Measurements from ENCODE around the gene GRIK1. TPM values are rescaled to one million over a fixed set of nuclear protein-coding genes. Genes with fewer than 3 reads are reported as not detected.

The GRIK1 gene
- total and polyA plus RNA-seq, 2 experiments from 2014 or later = not detected

- no peak overlapping the region for H3K4me3 ChIP-seq
- no peaks in the 10 kb centered on the region for H4K20me1 ChIP-seq (ENCODE audit: insufficient read depth)
- TF ChIP-seq EZH2phosphoT487 (IDR thresholded peaks at IDR 0.05; ENCODE audit: insufficient read depth, low read depth) = no peak
- TF ChIP-seq EZH2 (IDR thresholded peaks at IDR 0.05; ENCODE audit: insufficient read depth, poor library complexity, severe bottlenecking) = no peak
- H3K79me2 ChIP-seq (ENCODE audit: insufficient read depth) = no peaks in the 10 kb centered on the region
- H2AFZ ChIP-seq = no peak overlapping the region
- WGBS, 2 experiments (ENCODE audit: low coverage in 1 of 2, low lambda C conversion rate in 2 of 2, missing lambda C conversion rate in 2 of 2) = 66 to 72% methylated on average over 7 of the region's 7 CpGs
- H3K27ac ChIP-seq = no peak overlapping the region
- no peaks in the 10 kb centered on the region for H3K4me1 ChIP-seq (ENCODE audit: insufficient read depth)
- no peaks in the 10 kb centered on the region for H3K27me3 ChIP-seq (replicated peaks; ENCODE audit: insufficient read depth)
- no peaks in the 10 kb centered on the region for H3F3A ChIP-seq (ENCODE audit: insufficient read depth)
- H3K9ac ChIP-seq = no peak overlapping the region
- H3K36me3 ChIP-seq (ENCODE audit: low read depth) = no peaks in the 10 kb centered on the region
- H3K9me3 ChIP-seq (ENCODE audit: low read depth) = no peaks in the 10 kb centered on the region
- no peaks in the 10 kb centered on the region for H3K9me2 ChIP-seq (ENCODE audit: insufficient read depth)
- in situ Hi-C loops (cut with MboI) = no loop called here
- H3K4me2 ChIP-seq (ENCODE audit: unreplicated experiment) = no peak overlapping the region
- no peak for DNase-seq
Measured at GRCh38 chr21:29641635-29642550, 297.9 kb downstream of the GRIK1 start.

- DNase-seq = no peak
- Histone ChIP-seq H3F3A (ENCODE audit: insufficient read depth) (no peaks in the 10 kb centered on the region), H3K9me2 (ENCODE audit: insufficient read depth) (no peaks in the 10 kb centered on the region), H3K4me3 (no peak overlapping the region), H3K9me3 (ENCODE audit: low read depth) (no peaks in the 10 kb centered on the region), H3K4me2 (ENCODE audit: unreplicated experiment) (no peak overlapping the region), H4K20me1 (ENCODE audit: insufficient read depth) (no peaks in the 10 kb centered on the region), H3K27me3 (replicated peaks; ENCODE audit: insufficient read depth) (no peaks in the 10 kb centered on the region), H2AFZ (no peak overlapping the region), H3K36me3 (ENCODE audit: low read depth) (no peaks in the 10 kb centered on the region), H3K9ac (no peak overlapping the region), H3K27ac (no peak overlapping the region), H3K79me2 (ENCODE audit: insufficient read depth) (no peaks in the 10 kb centered on the region), H3K4me1 (ENCODE audit: insufficient read depth) (no peaks in the 10 kb centered on the region)
- in situ Hi-C loops (cut with MboI) = no loop called here
- WGBS, 2 experiments (ENCODE audit: low coverage in 1 of 2, low lambda C conversion rate in 2 of 2, missing lambda C conversion rate in 2 of 2) = 61 to 63% methylated on average over 5 of the region's 5 CpGs
- TF ChIP-seq EZH2phosphoT487 (IDR thresholded peaks at IDR 0.05; ENCODE audit: insufficient read depth, low read depth) (no peak), EZH2 (IDR thresholded peaks at IDR 0.05; ENCODE audit: insufficient read depth, poor library complexity, severe bottlenecking) (no peak)
Measured at GRCh38 chr21:29641001-29641634, 298.7 kb downstream of the GRIK1 start.

- Histone ChIP-seq H3F3A (ENCODE audit: insufficient read depth) (no peaks in the 10 kb centered on the region), H3K9me3 (ENCODE audit: low read depth) (no peaks in the 10 kb centered on the region), H3K36me3 (ENCODE audit: low read depth) (no peaks in the 10 kb centered on the region), H3K27ac (no peak overlapping the region), H3K9ac (no peak overlapping the region), H3K9me2 (ENCODE audit: insufficient read depth) (no peaks in the 10 kb centered on the region), H4K20me1 (ENCODE audit: insufficient read depth) (no peaks in the 10 kb centered on the region), H3K4me1 (ENCODE audit: insufficient read depth) (no peaks in the 10 kb centered on the region), H3K79me2 (ENCODE audit: insufficient read depth) (no peaks in the 10 kb centered on the region), H3K4me2 (ENCODE audit: unreplicated experiment) (no peak overlapping the region), H3K4me3 (no peak overlapping the region), H2AFZ (no peak overlapping the region), H3K27me3 (replicated peaks; ENCODE audit: insufficient read depth) (no peaks in the 10 kb centered on the region)
- WGBS, 2 experiments (ENCODE audit: low coverage in 1 of 2, low lambda C conversion rate in 2 of 2, missing lambda C conversion rate in 2 of 2) = 22 to 33% methylated on average over 2 of the region's 2 CpGs
- DNase-seq = no peak
- in situ Hi-C loops (cut with MboI) = no loop called here
- TF ChIP-seq EZH2phosphoT487 (IDR thresholded peaks at IDR 0.05; ENCODE audit: insufficient read depth, low read depth) (no peak), EZH2 (IDR thresholded peaks at IDR 0.05; ENCODE audit: insufficient read depth, poor library complexity, severe bottlenecking) (no peak)
Measured at GRCh38 chr21:29640080-29640508, 299.7 kb downstream of the GRIK1 start.

- DNase-seq = no peak
- no peaks in the 10 kb centered on the region for H3K79me2 ChIP-seq (ENCODE audit: insufficient read depth)
- H3K9ac ChIP-seq = no peak overlapping the region
- H3K4me2 ChIP-seq (ENCODE audit: unreplicated experiment) = no peak overlapping the region
- TF ChIP-seq EZH2phosphoT487 (IDR thresholded peaks at IDR 0.05; ENCODE audit: insufficient read depth, low read depth) (no peak), EZH2 (IDR thresholded peaks at IDR 0.05; ENCODE audit: insufficient read depth, poor library complexity, severe bottlenecking) (no peak)
- no peaks in the 10 kb centered on the region for H3K36me3 ChIP-seq (ENCODE audit: low read depth)
- no peaks in the 10 kb centered on the region for H3K9me3 ChIP-seq (ENCODE audit: low read depth)
- no peaks in the 10 kb centered on the region for H3K4me1 ChIP-seq (ENCODE audit: insufficient read depth)
- no peak overlapping the region for H2AFZ ChIP-seq
- WGBS, 2 experiments (ENCODE audit: low coverage in 1 of 2, low lambda C conversion rate in 2 of 2, missing lambda C conversion rate in 2 of 2) = 43 to 46% methylated on average over 5 of the region's 5 CpGs
- no peaks in the 10 kb centered on the region for H3F3A ChIP-seq (ENCODE audit: insufficient read depth)
- H3K27ac ChIP-seq = no peak overlapping the region
- no peaks in the 10 kb centered on the region for H3K9me2 ChIP-seq (ENCODE audit: insufficient read depth)
- no peaks in the 10 kb centered on the region for H3K27me3 ChIP-seq (replicated peaks; ENCODE audit: insufficient read depth)
- no peak overlapping the region for H3K4me3 ChIP-seq
- in situ Hi-C loops (cut with MboI) = no loop called here
- no peaks in the 10 kb centered on the region for H4K20me1 ChIP-seq (ENCODE audit: insufficient read depth)
Measured at GRCh38 chr21:29639366-29640079, 300.3 kb downstream of the GRIK1 start.
